Islet precursor cell (in vitro differentiated cells): ENCODE data around the gene PTEN.
A peak's percentile ranks its signal among the peaks of the same experiment; 100 is the strongest.
"Not testable (repeated sequence)": the region's sequence is repeated elsewhere in the genome, so short reads cannot be mapped to it uniquely, and the experiment has no call there.

Experiments
- DNase-seq: peaks from one replicate; pipeline ENCODE4 v3.0.0-alpha.2; 2018

The PTEN gene

GRCh38 chr10:87873656-87874055 lies 10.2 kb downstream of the PTEN start:
- DNase-seq = no peak

DNA sequence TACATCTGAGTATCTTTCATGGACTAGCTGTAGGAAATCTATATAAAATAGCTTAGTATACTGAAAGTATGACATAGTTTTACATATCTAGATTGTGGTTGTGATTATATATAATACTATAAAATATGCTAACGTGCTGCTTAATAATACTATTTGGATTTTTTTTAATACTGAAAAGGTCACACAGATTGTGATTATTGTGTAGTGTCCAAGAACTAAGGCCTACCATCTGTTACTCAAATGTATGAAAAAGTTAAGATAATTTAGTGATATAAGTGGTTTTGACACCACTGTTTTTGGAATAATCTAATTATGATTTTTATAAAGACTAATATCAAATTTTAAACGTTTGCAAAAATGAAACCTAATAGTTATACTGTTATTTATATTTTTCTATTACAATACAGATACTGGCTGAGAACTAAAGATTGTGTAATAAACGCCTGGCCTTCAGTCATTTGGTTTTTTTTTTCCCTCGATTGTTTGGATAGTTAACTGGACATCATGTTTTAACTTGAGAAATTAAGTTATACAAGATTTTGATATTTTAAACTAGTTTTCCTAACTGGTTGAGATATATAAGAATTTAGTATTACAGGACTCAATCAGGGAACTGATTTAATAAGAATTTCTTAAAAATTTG lies 12.6 kb downstream of the PTEN start:
- no peak for DNase-seq

DNA sequence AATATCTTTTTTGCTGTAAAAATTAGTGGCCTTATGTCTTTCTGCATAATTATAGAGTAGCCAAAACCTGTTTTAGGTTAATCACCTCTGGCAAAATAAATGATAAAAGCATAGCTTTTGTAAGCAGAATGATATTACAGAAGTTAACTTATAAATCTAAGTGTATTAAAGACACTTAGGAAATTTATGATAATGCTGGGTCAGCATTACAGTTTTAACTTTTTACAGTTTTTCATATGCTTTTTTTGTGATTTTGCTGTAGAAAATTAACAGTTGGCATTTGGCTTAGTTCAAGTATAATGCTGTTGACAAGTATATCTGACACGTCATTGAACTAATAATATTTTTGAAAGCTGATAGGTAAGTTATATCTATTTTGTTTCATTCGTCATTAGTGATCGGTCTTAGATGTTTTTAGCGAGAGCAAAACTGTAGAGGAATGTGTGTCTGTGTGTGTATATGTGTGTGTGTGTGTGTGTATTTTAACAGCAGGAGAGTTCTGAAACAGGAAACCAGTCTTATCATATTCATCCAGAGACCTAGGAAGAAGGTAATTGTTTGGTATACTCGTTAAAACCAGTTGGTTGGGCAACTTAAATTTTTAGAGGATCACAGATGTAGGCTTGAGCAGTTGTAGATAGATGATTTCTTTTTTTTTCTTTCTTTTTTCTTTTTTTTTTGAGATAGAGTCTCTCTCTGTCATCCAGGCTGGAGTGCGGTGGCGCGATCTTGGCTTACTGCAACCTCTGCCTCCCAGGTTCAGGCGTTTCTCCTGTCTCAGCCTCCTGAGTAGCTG lies 15.4 kb downstream of the PTEN start:
- DNase-seq = no peak

GRCh38 chr10:87880336-87880735 lies 16.9 kb downstream of the PTEN start:
- no peak for DNase-seq

DNA sequence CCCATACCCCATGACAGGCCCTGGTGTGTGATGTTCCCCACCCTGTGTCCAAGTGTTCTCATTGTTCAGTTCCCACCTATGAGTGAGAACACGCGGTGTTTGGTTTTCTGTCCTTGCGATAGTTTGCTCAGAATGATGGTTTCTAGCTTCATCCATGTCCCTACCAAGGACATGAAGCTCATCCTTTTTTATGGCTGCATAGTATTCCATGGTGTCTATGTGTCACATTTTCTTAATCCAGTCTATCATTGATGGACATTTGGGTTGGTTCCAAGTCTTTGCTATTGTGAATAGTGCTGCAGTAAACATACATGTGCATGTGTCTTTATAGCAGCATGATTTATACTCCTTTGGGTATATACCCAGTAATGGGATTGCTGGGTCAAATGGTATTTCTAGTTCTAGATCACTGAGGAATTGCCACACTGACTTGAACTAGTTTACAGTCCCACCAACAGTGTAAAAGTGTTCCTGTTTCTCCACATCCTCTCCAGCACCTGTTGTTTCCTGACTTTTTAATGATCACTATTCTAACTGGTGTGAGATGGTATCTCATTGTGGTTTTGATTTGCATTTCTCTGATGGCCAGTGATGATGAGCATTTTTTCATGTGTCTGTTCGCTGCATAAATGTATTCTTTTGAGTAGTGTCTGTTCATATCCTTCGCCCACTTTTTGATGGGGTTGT lies 18.1 kb downstream of the PTEN start:
- DNase-seq = not testable (repeated sequence)

DNA sequence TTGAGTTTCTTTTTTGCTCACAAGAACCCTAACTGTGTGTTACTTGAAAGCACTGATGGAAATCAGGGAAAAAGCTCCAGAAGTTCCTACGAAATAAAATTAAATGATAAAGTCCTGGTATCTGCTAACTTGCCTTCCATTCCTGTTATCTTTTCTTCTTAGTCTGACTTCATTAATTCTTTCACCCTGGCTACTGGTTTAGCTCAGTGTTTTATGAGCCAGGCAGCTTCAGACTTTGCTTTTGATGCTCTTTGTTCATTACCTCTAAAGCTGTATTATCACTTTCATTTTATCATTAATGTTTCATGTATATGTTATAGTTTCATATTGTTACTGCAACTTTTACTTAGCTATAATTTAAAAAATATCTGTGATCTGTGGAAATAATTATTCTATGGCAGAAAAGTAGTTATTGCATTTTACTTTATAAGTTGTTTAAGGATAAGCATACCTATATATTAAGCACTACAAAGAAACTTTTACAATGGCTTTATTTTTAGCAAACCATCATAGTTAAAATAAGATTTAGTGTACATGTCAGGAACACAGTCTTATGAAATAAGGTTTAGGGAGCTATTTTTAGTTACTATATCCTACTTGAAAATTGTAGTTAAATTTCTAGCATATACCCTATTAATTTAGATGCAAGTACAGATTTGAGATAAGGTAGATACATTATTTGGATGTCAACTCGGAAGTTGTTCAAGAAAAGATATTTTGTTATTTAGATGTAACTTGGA lies 19.3 kb downstream of the PTEN start:
- DNase-seq = no peak

DNA sequence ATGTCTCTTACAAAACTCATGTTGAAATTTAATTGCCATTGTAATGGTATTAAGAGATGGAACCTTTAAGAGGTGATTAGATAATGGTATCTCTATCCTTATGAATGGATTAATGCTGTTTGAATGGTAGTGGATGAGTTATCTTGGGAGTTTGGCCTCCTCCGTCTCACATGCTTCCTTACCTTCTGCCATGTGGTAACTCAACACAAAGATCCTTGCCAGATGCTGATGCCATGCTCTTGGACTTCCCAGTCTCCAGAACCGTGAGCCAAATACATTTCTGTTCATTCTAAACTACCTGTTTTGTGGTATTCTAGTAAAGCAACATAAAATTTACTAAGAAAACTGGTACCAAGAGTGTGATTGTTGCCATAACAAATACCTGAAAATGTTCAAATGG lies 23.2 kb downstream of the PTEN start:
- DNase-seq = no peak

DNA sequence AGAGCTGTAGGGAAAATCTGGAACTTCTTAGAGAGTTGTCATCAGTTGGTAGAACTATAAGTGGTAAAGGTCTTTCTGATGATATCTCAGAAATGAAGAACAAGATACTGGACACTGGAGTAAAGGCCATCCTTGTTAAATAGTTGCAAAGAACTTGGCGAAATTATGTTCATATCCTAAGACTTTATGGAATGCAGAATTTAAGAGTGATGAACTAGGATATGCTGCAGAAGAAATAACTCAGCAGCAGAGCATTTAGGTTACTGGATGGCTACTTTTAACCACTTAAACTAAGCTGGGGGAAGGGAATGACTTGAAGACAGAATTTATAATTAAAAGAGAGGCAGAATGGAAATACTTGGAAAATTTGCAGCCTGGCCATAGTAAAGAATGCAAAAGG lies 23.7 kb downstream of the PTEN start:
- DNase-seq = no peak

DNA sequence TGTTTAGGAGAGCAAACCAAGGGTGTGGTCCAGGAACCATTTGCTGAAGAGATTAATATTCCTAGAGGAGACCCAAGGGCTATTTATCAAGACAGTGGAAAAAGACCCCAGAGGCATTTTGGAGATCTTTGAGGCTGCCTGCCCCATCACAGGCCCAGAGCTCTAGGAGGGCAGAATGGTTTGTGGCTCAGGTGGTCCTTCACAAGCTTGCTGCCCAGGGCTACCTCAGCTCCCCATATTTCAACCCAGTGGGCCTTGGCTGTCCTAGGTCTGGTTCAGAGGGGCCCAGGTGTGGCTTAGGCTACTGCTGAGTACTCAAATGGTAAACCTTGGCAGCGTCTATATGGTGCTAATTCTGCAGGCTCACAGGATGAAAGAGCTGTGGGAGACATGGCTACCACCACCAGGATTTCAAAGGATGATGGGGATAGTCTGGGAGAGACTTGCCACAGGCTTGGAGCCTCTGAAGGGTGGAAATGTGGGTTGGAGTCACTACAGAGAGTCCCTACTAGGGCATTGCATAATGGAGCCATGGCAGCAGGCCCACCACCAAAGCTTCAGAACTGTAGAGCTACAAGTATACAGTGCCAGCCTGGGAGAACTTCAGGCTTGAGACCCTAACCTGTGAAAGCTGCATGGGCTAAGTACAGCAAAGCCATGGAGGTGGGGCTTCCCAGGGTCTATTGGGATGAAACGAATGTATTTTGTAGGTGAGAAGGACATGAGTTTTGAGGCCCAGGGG lies 24.3 kb downstream of the PTEN start:
- DNase-seq = no peak

DNA sequence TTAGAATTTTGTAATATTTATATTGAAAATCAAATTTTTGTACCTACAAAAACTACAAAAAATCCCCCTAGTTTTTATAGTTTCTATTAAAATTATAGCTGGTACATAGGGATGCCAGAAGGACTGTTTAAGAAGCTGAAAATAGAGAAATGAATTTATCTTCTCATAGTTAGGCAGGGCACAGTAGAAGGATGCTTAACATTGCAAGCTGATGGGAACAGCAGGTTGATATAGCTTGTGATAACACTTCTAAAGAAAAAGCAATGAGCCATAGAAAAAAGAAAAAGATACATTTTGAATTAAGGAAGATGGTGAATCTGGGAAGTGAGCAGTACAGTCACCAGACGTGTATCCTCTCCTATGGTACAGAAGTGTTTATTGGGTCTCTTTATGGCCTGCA lies 32.0 kb downstream of the PTEN start:
- DNase-seq = no peak

GRCh38 chr10:87896216-87896615 lies 32.8 kb downstream of the PTEN start:
- DNase-seq = no peak

DNA sequence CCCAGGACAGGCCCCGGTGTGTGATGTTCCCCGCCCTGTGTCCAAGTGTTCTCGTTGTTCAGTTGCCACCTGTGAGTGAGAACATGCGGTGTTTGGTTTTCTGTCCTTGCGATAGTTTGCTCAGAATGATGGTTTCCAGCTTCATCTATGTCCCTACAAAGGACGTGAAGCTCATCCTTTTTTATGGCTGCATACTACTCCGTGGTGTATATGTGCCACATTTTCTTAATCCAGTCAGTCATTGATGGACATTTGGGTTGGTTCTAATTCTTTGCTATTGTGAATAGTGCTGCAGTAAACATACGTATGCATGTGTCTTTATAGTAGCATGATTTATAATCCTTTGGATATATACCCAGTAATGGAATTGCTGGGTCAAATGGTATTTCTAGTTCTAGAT lies 34.5 kb downstream of the PTEN start:
- DNase-seq = not testable (repeated sequence)

DNA sequence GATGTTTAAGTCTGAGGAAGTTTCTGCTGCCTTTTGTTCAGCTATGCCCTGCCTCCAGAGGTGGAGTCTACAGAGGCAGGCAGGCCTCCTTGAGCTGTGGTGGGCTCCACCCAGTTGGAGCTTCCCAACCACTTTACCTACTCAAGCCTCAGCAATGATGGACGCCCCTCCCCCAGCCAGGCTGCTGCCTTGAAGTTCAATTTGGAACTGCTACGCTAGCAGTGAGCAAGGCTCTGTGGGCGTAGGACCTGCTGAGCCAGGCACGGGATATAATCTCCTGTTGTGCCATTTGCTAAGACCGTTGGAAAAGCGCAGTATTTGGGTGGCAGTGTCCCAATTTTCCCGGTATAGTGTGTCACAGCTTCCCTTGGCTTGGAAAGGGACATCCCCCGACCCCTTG lies 40.0 kb downstream of the PTEN start:
- DNase-seq = not testable (repeated sequence)

- DNase-seq = no peak
These were observed 49.9 kb downstream of the PTEN start for GRCh38 chr10:87913156-87913921.

DNA sequence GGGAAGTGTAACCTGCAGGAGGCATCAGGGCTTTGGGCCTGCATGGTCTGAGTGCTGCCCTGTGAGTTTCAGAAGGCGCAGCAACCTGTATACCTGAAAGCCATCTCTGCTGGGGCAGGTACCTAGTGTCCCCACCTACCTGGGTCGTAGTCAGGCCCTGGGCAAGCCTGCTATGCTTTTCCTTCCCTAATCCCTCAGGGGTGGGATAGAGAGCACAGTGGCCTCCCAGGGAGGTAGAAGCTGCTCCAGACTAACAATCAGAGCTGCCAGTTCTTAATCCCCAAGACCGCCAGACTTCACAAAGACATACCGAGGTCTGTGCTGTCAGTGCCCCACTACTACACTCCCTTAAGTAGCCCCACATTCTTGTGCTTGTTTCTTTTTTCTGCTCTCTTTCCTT lies 52.0 kb downstream of the PTEN start:
- peak; percentile 54 for DNase-seq

DNA sequence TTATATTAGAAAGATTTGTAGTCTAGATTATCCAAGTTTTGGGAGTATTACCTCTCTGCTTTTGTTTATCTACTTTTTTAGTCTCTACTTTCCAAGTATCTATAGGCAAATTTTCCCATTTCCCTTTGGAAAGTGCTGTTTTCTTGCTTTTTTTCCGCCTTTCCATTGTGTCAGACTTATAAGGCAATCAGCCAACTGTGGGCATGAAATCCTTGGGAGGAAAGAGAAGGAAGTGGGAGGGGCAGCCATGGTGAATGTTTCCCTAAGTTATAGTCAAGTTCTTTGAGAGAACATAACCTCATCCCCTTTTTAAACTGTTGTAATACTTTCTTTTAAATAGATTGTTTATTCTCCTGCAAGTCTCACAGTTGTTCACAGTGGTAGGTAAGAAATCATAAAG lies 52.6 kb downstream of the PTEN start:
- no peak for DNase-seq

GRCh38 chr10:87916515-87916914 lies 53.1 kb downstream of the PTEN start:
- DNase-seq = no peak

GRCh38 chr10:87918254-87918859 lies 54.9 kb downstream of the PTEN start:
- DNase-seq = no peak

DNA sequence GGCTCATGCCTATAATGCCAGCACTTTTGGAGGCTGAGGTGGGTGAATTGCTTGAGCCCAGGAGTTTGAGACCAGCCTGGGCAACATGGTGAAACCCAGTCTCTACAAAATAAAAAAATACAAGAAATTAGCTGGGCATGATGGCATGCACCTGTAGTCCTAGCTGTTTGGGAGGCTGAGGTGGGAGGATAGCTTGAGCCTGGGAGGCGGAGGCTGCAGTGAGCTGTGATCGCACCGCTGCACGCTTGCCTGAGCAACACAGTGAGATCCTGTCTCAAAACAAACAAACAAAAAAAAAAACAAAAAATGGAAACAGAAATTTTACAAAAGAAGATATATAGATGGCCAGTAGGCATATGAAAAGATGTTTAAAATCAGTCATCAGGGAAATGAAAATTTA lies 57.1 kb downstream of the PTEN start:
- DNase-seq = no peak

GRCh38 chr10:87921931-87922688 lies 58.7 kb downstream of the PTEN start:
- no peak for DNase-seq

GRCh38 chr10:87923233-87923632 lies 59.8 kb downstream of the PTEN start:
- DNase-seq = no peak
